ENCODE data around the gene OR10H5. TPM values are rescaled to one million over a fixed set of nuclear protein-coding genes. Genes with fewer than 3 reads are reported as not detected.
"Not testable (repeated sequence)": the region's sequence is repeated elsewhere in the genome, so short reads cannot be mapped to it uniquely, and the experiment has no call there.

The OR10H5 gene
- not detected in 2 replicates for polyA plus RNA-seq (2014; cell fraction: cytosol; rRNA removed)
- not detected in 2 replicates for polyA plus RNA-seq (2014; cell fraction: nucleus; rRNA removed)

- DNase-seq (ENCODE audit: low spot score), result no peak
Measured at GRCh38 chr19:15787611-15788155, at the start of gene OR10H5. OR10H5 (plus strand) TSS chr19:15787661; CDS start chr19:15794049, 6,388 bp downstream.

- DNase-seq (ENCODE audit: low spot score), result no peak
Measured at GRCh38 chr19:15737722-15738121, 49.7 kb upstream of the OR10H5 start, which contains the start of gene OR10H3. OR10H3 (plus strand) TSS chr19:15737985; CDS start chr19:15741393, 3,408 bp downstream.

GRCh38 chr19:15740785-15741184 is 46.7 kb upstream of the OR10H5 start:
- no peak for DNase-seq (ENCODE audit: low spot score)

GRCh38 chr19:15748239-15748638 is 39.2 kb upstream of the OR10H5 start:
- no peak for DNase-seq (ENCODE audit: low spot score)

- DNase-seq (ENCODE audit: low spot score), result no peak
Measured at GRCh38 chr19:15758379-15758778, 29.1 kb upstream of the OR10H5 start.

- no peak for DNase-seq (ENCODE audit: low spot score)
Measured at GRCh38 chr19:15759962-15760565, 27.4 kb upstream of the OR10H5 start.

- DNase-seq (ENCODE audit: low spot score), result no peak
Measured at GRCh38 chr19:15769586-15769985, 17.9 kb upstream of the OR10H5 start.

GRCh38 chr19:15774159-15774558 is 13.3 kb upstream of the OR10H5 start:
- not testable (repeated sequence) for DNase-seq (ENCODE audit: low spot score)

- DNase-seq (ENCODE audit: low spot score), result no peak
Measured at GRCh38 chr19:15775249-15775648, 12.2 kb upstream of the OR10H5 start.

- no peak for DNase-seq (ENCODE audit: low spot score)
Measured at GRCh38 chr19:15776264-15776663, 11.2 kb upstream of the OR10H5 start.

- no peak for DNase-seq (ENCODE audit: low spot score)
Measured at GRCh38 chr19:15776991-15777970, 10.2 kb upstream of the OR10H5 start.

- no peak for DNase-seq (ENCODE audit: low spot score)
Measured at GRCh38 chr19:15779756-15780476, 7.5 kb upstream of the OR10H5 start.

- no peak for DNase-seq (ENCODE audit: low spot score)
Measured at GRCh38 chr19:15780610-15781418, 6.6 kb upstream of the OR10H5 start.

GRCh38 chr19:15781661-15782060 is 5.8 kb upstream of the OR10H5 start:
- DNase-seq (ENCODE audit: low spot score), result no peak

GRCh38 chr19:15782211-15782610 is 5.2 kb upstream of the OR10H5 start:
- no peak for DNase-seq (ENCODE audit: low spot score)

GRCh38 chr19:15782896-15783295 is 4.6 kb upstream of the OR10H5 start:
- DNase-seq (ENCODE audit: low spot score), result not testable (repeated sequence)

GRCh38 chr19:15788594-15789270 is 1.3 kb downstream of the OR10H5 start:
- DNase-seq (ENCODE audit: low spot score), result no peak

GRCh38 chr19:15790096-15790495 is 2.6 kb downstream of the OR10H5 start:
- no peak for DNase-seq (ENCODE audit: low spot score)

GRCh38 chr19:15794279-15794678 is 6.8 kb downstream of the OR10H5 start:
- not testable (repeated sequence) for DNase-seq (ENCODE audit: low spot score)

- DNase-seq (ENCODE audit: low spot score), result no peak
Measured at GRCh38 chr19:15810335-15810734, 22.9 kb downstream of the OR10H5 start.

All from SK-N-DZ (cell line).